VCaP (cell line): ENCODE results near the gene B3GAT2.

ENCODE experiments used
- H3K27ac ChIP-seq: fragments of 450-650 bp; 2 replicates; pipeline ENCODE4 v1.5.1; 2017
- TF ChIP-seq, protein P1 (sequence below): fragments of 450-650 bp; conservative IDR thresholded peaks from 2 replicates; pipeline ENCODE4 v1.5.1; 2017; ENCODE audit warnings: mild to moderate bottlenecking, moderate library complexity

The B3GAT2 gene

GRCh38 chr6:70821751-70822150 lies 135.1 kb downstream of the B3GAT2 start:
- H3K27ac ChIP-seq: no peak overlapping the region
- TF ChIP-seq, protein P1, sequence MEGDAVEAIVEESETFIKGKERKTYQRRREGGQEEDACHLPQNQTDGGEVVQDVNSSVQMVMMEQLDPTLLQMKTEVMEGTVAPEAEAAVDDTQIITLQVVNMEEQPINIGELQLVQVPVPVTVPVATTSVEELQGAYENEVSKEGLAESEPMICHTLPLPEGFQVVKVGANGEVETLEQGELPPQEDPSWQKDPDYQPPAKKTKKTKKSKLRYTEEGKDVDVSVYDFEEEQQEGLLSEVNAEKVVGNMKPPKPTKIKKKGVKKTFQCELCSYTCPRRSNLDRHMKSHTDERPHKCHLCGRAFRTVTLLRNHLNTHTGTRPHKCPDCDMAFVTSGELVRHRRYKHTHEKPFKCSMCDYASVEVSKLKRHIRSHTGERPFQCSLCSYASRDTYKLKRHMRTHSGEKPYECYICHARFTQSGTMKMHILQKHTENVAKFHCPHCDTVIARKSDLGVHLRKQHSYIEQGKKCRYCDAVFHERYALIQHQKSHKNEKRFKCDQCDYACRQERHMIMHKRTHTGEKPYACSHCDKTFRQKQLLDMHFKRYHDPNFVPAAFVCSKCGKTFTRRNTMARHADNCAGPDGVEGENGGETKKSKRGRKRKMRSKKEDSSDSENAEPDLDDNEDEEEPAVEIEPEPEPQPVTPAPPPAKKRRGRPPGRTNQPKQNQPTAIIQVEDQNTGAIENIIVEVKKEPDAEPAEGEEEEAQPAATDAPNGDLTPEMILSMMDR: no peak

DNA sequence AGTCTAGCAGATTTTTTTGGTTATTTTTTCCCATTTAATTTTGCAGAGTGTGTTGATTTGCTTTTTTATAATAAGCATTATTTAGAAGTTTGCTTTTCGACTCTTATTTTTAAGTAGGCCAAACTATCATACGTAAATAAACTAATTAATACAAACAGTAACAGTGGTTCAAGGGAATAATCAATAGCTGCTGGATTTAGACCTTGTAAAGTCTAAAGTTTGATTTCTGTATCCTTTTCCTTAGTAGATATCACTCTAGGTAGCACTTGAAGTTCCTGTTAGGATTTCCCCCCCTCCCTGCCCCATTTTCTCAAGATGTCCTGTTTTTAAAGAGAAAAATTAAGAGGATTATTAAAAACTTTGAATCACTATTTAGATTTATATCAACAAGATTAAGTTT lies 136.1 kb downstream of the B3GAT2 start:
- no peak overlapping the region for H3K27ac ChIP-seq
- TF ChIP-seq, protein P1: no peak

DNA sequence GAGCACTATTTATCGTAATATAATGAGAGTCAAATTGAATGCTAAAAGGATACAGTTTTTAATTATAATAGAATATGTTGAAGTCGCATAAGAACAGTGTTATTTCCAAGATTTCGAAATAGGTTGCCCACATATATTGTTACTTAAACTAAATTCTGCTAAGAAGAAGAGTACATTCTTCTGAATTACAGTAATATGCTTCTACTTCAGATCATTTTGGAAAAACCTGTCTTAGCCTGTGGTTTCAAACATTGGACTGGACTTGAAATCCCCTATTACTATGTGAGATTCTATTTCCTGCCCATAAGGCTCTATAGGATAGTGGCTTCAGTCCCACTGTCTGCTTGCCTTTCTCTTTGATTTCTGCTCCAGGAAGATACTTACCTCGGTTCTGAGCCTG lies 137.2 kb downstream of the B3GAT2 start:
- no peak overlapping the region for H3K27ac ChIP-seq
- TF ChIP-seq, protein P1: no peak

DNA sequence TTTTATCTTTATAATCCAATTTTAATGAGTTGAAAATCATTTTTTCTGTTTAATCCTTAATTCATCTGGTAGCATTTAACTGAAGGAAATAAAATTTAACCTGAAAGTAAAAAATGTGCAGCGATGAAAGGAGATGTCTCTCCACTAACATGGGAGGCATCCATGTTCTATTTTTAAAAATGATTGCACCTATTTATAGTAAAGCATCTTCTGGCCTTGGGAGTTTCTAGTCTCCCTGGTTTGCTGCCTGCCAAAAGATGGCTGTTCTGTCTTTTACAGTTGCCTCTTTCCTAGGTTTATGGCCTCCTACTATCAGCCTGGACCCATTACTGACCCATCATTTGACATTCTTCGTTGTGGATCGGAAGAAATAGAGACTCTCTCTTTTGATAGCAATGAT lies 143.0 kb downstream of the B3GAT2 start:
- H3K27ac ChIP-seq: no peak overlapping the region
- TF ChIP-seq, protein P1: no peak

DNA sequence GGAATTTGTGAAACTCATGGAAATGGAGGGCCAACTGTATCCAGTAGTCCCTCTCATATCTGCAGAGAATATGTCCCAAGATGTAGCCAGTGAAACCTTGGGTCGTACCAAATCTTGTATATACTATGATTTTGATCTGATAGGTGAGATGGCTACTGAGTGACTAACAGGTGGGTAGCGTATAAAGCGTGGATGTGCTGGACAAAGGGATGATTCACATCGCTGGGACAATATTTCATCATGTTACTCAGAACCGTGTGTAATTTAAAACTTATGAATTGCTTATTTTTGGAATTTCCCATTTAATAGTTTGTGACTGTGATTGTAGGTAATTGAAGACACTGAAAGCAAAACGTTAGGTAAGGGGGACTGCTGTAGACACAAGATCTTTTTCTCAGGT lies 145.1 kb downstream of the B3GAT2 start:
- TF ChIP-seq, protein P1: no peak
- no peak overlapping the region for H3K27ac ChIP-seq
